ENCODE data around the gene PRDM11.

PRDM11 gene

DNA sequence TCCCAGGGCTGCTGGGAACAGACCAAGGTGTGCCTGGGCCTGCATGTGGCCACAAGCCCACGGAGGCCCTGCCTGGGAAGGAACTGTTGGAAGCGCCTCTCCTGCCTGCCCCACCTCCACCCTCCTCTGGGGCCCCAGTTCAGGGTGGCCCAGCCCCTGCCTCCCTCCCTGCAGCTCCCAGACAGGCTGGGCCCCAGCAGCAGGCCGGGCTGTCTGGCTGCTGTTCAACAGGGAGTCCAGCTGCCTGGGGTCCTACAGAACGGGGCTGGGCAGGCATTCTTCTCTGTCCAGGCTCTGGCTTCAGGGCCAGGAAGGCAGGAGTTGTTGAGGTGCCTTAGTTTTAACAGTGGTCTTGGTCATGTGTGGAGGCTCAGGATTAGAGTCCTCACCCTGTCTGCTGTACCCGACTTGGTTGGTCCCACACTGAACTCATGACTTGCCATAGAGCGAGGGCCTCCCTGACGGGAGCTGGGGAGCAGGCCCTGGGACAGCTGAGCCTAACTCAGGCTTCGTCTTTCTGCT lies 11.8 kb downstream of the PRDM11 start:
- Histone ChIP-seq H3K27me3 (ENCODE audit: control insufficient read depth, insufficient read depth, low read length) (no peaks in the 10 kb centered on the region), H3K27ac (ENCODE audit: low read length) (no peak overlapping the region), H3K4me1 (ENCODE audit: control insufficient read depth, insufficient read depth, low read length) (0 out of 2 replicates have a peak, but pooled peaks cover 1% of the 10 kb centered on the region), H3K4me3 (ENCODE audit: low read length) (no peak overlapping the region), H3K9me3 (ENCODE audit: control insufficient read depth, insufficient read depth, low read length) (no peaks in the 10 kb centered on the region), H3K36me3 (ENCODE audit: control insufficient read depth, insufficient read depth, low read length) (no peaks in the 10 kb centered on the region)
- no CpG with 5 or more reads among the region's 8 CpGs for WGBS (ENCODE audit: insufficient coverage, insufficient read length)
- DNase-seq (ENCODE audit: low read depth, low spot score), result no peak

DNA sequence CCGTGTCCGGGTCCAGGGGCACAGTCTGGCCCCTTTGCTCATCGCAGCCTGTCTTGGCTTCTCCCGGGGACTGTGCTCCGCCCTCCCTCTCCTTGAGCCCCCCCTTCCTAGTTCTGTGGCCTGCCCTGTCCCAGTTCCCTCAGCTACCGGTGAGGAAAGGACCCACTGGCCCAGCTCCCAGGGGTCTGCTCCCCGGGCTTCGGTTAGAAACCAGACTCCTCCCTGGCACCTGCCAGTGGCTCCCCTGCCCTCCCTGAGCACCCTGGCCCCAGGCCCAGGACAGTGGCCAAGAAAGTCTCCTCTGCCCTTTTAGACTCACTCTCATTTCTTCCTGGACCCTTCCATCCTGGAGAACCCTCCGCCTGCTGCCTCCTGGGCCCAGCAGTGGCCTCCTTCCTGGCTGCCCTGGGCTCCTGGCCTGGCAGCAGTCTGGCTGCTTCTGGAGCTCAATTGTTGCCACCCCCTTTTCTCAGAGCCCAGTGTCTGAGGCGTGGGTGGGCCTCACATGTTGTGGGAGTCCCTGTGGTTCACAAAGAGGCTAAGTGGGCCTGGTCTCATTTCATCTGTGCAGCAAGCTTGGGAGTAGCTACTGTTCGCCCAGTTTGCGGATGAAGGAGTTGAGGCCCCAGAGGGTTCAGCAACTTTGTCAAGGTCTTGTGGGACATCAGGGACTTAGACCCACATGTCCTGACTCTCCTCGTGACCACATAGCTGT lies 12.6 kb downstream of the PRDM11 start:
- Histone ChIP-seq H3K27me3 (ENCODE audit: control insufficient read depth, insufficient read depth, low read length) (no peaks in the 10 kb centered on the region), H3K4me3 (ENCODE audit: low read length) (no peak overlapping the region), H3K36me3 (ENCODE audit: control insufficient read depth, insufficient read depth, low read length) (no peaks in the 10 kb centered on the region), H3K27ac (ENCODE audit: low read length) (no peak overlapping the region), H3K4me1 (ENCODE audit: control insufficient read depth, insufficient read depth, low read length) (0 out of 2 replicates have a peak, but pooled peaks cover 1% of the 10 kb centered on the region), H3K9me3 (ENCODE audit: control insufficient read depth, insufficient read depth, low read length) (no peaks in the 10 kb centered on the region)
- WGBS (ENCODE audit: insufficient coverage, insufficient read length), result no CpG with 5 or more reads among the region's 13 CpGs
- DNase-seq (ENCODE audit: low read depth, low spot score), result no peak

DNA sequence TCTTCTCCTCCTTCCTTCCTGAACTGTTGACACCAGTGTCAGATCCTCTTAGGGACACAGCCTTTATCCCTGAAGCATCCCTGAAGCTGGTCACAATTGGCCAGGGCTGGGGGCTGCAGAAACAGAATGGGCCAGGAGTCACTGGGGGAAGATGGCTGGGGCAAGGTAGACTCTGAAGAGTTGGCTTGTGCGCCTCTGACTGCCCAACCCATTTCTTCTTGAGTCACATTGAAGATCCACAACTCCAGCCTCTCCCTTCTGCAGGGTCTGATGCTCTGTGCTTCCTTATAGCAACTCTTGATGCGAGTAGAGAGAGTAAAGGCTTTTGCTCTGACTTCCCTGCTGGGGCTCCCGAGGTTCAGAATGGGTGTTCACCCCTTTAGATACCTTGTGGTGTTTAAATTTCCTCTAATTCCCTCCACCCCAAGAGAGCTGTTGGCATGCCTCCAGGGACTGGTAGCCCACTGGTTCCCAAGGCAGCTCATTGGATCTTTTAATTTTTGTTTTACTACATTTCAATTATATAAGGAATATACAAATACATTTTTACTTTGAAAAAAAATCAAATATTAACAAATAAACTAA lies 13.4 kb downstream of the PRDM11 start:
- Histone ChIP-seq H3K4me1 (ENCODE audit: control insufficient read depth, insufficient read depth, low read length) (0 out of 2 replicates have a peak, but pooled peaks cover 1% of the 10 kb centered on the region), H3K9me3 (ENCODE audit: control insufficient read depth, insufficient read depth, low read length) (no peaks in the 10 kb centered on the region), H3K4me3 (ENCODE audit: low read length) (no peak overlapping the region), H3K36me3 (ENCODE audit: control insufficient read depth, insufficient read depth, low read length) (no peaks in the 10 kb centered on the region), H3K27me3 (ENCODE audit: control insufficient read depth, insufficient read depth, low read length) (no peaks in the 10 kb centered on the region), H3K27ac (ENCODE audit: low read length) (no peak overlapping the region)
- no peak for DNase-seq (ENCODE audit: low read depth, low spot score)
- WGBS (ENCODE audit: insufficient coverage, insufficient read length), result no CpG with 5 or more reads among the region's 3 CpGs

DNA sequence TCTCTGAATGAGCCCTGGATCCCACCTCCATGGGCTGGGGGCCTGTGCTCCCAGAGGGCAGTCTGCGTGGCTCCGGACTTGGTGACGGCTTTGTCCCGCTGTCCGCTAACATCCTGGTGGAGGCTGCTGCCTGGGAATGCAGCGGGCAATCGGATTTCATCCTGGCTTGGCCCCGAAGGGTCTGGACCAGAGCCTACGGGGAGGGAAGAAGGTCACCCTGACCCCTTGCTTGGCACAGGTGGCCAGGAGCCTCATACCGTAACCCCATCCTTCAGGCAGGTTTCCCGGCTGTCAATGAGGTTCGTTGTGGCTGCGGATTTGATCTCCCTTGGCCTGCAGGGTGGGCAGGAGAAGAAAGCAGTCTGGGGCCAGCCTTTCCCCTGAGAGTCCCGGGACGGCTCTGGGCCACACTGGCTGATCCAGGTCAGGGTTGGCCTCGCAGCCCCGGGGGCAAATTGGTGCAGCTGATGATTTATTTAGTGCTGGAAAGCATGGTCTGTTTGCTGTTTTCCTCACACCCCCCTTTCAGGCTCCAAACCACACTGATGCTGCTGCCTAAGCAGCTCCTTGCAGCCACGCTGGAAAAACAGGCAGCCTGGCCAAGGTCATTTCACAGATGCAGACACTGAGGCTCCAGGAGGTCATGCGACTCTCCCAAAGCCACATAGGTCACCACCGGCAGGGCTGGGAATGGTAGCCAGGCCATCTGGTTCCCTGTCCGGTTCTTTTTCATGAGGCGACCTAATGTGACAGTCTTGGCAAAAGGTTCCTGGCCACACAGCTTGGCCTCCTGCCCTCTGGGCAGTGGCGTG lies 15.0 kb downstream of the PRDM11 start:
- Histone ChIP-seq H3K9me3 (ENCODE audit: control insufficient read depth, insufficient read depth, low read length) (no peaks in the 10 kb centered on the region), H3K27me3 (ENCODE audit: control insufficient read depth, insufficient read depth, low read length) (no peaks in the 10 kb centered on the region), H3K36me3 (ENCODE audit: control insufficient read depth, insufficient read depth, low read length) (no peaks in the 10 kb centered on the region), H3K27ac (ENCODE audit: low read length) (no peak overlapping the region), H3K4me1 (ENCODE audit: control insufficient read depth, insufficient read depth, low read length) (peaks cover 1% of the 10 kb centered on the region; the same call in 1 of the 2 replicates), H3K4me3 (ENCODE audit: low read length) (no peak overlapping the region)
- no CpG with 5 or more reads among the region's 23 CpGs for WGBS (ENCODE audit: insufficient coverage, insufficient read length)
- no peak for DNase-seq (ENCODE audit: low read depth, low spot score)

DNA sequence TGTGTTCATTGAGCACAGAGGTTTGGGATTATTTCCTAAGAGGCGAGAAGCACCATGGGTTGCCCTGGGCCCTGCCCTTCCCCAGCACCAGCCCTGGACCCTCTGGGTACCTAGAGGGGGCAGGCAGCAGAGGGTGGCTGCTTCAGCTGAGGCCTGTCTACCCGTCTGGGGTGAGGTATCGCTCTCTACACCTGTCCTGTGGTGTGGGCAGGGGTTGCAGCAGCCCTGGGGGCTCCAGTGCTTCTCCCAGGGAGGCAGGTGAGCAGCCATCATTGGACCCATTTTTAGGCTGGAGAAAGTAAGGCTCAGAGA lies 15.6 kb downstream of the PRDM11 start:
- H3K27me3 ChIP-seq (ENCODE audit: control insufficient read depth, insufficient read depth, low read length), result no peaks in the 10 kb centered on the region
- H3K9me3 ChIP-seq (ENCODE audit: control insufficient read depth, insufficient read depth, low read length), result no peaks in the 10 kb centered on the region
- H3K4me3 ChIP-seq (ENCODE audit: low read length), result no peak overlapping the region
- no peak overlapping the region for H3K27ac ChIP-seq (ENCODE audit: low read length)
- no CpG with 5 or more reads among the region's 3 CpGs for WGBS (ENCODE audit: insufficient coverage, insufficient read length)
- H3K4me1 ChIP-seq (ENCODE audit: control insufficient read depth, insufficient read depth, low read length), result peaks cover 1% of the 10 kb centered on the region; the same call in 1 of the 2 replicates
- no peak for DNase-seq (ENCODE audit: low read depth, low spot score)
- no peaks in the 10 kb centered on the region for H3K36me3 ChIP-seq (ENCODE audit: control insufficient read depth, insufficient read depth, low read length)

DNA sequence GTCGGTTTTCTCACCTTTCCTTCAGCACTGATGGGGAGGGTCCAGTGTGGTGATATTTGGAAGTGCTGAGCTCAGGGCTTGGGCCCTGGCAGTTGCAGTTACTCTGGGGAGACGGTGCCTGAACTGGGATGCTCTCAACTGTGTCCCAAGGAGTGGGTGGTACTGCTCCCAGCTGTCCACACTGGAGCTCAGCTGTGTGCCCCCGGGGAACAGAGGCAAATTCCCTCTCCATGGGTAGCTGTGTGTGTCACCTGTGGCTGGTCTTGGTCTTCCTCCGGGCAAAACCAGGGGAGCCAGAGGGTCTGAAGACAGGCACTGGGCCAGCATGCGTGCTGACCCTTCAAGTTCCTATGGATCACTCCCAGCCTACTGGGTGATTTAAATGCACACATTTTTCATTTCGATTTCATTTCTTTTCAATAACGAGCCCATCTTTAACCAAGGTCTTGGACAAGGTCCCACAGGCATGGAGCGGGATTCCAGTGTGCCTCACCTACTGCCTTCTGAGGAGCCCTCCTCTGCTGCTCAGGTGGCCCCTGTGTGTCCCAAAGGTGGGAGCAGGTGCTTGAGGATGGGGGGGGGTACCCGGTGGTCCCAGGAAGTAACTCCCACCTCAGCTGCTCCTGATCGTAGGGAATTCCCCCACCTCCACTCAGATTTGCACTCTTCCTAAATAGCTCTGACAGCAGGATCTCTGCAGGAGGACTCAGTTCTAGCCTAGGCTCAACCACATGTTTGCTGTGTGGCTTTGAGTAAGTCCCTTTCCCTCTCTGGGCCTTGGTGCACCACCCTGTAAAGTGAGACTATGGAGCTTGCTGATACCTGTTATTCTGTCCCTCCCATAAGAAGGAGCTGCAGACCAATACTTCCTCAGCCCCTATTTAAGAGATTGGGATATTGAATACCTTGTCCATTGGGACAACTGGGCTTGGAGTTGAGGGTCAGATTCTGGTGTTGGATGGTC lies 16.8 kb downstream of the PRDM11 start:
- H3K36me3 ChIP-seq (ENCODE audit: control insufficient read depth, insufficient read depth, low read length), result no peaks in the 10 kb centered on the region
- no peak overlapping the region for H3K4me3 ChIP-seq (ENCODE audit: low read length)
- WGBS (ENCODE audit: insufficient coverage, insufficient read length), result no CpG with 5 or more reads among the region's 10 CpGs
- H3K27ac ChIP-seq (ENCODE audit: low read length), result no peak overlapping the region
- no peak for DNase-seq (ENCODE audit: low read depth, low spot score)
- H3K27me3 ChIP-seq (ENCODE audit: control insufficient read depth, insufficient read depth, low read length), result no peaks in the 10 kb centered on the region
- no peaks in the 10 kb centered on the region for H3K9me3 ChIP-seq (ENCODE audit: control insufficient read depth, insufficient read depth, low read length)
- H3K4me1 ChIP-seq (ENCODE audit: control insufficient read depth, insufficient read depth, low read length), result no peaks in the 10 kb centered on the region; the same call in 1 of the 2 replicates

DNA sequence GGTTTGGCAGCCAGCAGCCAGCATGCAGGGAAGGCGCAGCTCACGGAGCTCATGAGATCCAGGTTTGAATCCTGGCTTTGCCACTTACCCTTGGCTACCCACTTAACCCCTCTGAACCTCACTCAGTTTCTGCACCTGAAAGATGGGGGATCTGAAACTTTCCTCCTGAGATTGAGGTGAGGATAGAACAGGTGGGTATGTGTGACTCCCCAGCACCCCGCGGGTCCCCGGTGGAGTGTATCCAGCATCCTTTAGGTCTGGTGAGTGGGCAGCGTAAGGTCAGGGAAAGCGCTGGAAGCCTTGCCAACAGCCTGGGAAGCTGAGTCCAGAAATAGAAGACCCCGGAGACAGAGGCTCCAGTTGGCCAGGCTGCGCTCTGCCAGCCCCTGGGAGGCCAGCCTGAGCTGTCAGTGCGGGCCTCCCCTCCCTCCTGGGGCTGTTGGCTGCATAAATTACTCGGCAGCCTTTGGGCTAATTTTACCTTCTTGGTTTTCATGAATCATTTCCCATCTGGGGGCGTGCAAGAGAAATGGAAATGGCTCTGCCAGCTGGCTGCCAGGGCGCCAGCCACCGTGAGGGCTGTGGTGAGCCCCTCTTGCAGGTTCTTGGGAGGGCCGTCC lies 17.6 kb downstream of the PRDM11 start:
- no CpG with 5 or more reads among the region's 15 CpGs for WGBS (ENCODE audit: insufficient coverage, insufficient read length)
- no peaks in the 10 kb centered on the region for H3K36me3 ChIP-seq (ENCODE audit: control insufficient read depth, insufficient read depth, low read length)
- no peak overlapping the region for H3K4me3 ChIP-seq (ENCODE audit: low read length)
- no peak overlapping the region for H3K27ac ChIP-seq (ENCODE audit: low read length)
- H3K9me3 ChIP-seq (ENCODE audit: control insufficient read depth, insufficient read depth, low read length), result no peaks in the 10 kb centered on the region
- no peaks in the 10 kb centered on the region; the same call in 1 of the 2 replicates for H3K4me1 ChIP-seq (ENCODE audit: control insufficient read depth, insufficient read depth, low read length)
- no peak for DNase-seq (ENCODE audit: low read depth, low spot score)
- no peaks in the 10 kb centered on the region for H3K27me3 ChIP-seq (ENCODE audit: control insufficient read depth, insufficient read depth, low read length)

DNA sequence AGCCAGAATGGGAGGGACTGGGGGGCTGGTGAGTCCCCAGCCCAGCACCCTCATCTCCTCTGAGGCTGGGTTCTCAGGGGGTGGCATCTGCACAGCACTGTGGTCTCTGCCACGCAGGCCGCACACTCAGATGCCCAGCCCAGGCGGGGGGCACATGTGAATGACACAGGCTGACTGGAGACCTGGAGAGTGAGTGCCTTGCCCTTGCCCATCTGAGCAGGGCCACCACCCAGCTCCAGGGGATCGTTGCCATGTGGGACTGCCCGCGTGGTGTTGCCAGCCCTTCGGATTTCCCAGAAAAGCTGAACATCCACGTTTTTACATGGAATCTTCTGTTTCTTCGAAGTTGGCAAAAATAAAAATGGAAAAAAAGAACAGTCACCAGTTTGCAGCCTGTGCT lies 18.9 kb downstream of the PRDM11 start:
- H3K27ac ChIP-seq (ENCODE audit: low read length), result no peak overlapping the region
- WGBS (ENCODE audit: insufficient coverage, insufficient read length), result no CpG with 5 or more reads among the region's 9 CpGs

DNA sequence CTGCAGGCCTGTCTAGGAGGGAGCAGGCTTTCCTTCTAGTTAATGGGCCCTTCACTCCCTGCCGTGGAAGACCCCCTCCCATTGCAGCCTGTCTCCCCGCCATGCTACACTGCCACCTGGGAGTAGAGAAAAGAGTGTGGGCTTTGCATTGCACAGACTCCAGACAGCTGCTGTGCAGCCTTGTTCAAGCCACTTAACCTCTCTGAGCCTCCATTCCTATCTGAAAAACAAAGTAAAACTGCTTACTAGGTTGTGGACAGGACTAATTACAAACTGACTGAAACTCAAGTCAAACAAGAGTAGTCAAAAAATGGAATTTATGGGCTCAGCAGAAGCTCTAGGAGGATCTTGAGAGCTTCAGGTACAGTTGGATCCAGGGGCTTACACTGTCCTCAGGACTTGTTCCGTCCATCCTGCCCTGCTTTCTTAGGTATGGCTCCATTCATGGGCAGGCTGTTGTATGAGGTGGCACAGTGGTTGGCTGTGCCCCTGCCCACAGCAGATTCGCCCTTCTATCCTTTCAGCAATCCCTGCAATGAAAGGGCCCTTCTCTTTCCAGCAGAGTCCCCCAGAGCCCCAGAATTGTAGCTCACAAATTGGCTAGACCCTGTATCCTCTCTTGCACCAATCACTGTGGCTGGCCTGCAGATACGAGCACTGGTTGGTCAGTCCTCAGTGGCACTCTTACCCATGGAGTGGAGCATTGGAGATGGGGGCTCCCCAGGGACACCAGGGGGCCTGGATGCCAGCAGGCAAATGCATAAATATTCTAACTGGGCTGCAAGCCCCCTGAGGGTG lies 19.6 kb downstream of the PRDM11 start:
- no peak overlapping the region for H3K27ac ChIP-seq (ENCODE audit: low read length)
- H3K36me3 ChIP-seq (ENCODE audit: control insufficient read depth, insufficient read depth, low read length), result no peaks in the 10 kb centered on the region
- no peaks in the 10 kb centered on the region for H3K9me3 ChIP-seq (ENCODE audit: control insufficient read depth, insufficient read depth, low read length)
- WGBS (ENCODE audit: insufficient coverage, insufficient read length), result no CpG with 5 or more reads among the region's 5 CpGs
- no peak for DNase-seq (ENCODE audit: low read depth, low spot score)
- no peaks in the 10 kb centered on the region; the same call in 1 of the 2 replicates for H3K4me1 ChIP-seq (ENCODE audit: control insufficient read depth, insufficient read depth, low read length)
- H3K27me3 ChIP-seq (ENCODE audit: control insufficient read depth, insufficient read depth, low read length), result no peaks in the 10 kb centered on the region
- H3K4me3 ChIP-seq (ENCODE audit: low read length), result no peak overlapping the region

More for the DNA sequence above, 18.9 kb downstream of the PRDM11 start:
- H3K36me3 ChIP-seq (ENCODE audit: control insufficient read depth, insufficient read depth, low read length), result no peaks in the 10 kb centered on the region
- no peaks in the 10 kb centered on the region for H3K9me3 ChIP-seq (ENCODE audit: control insufficient read depth, insufficient read depth, low read length)
- no peaks in the 10 kb centered on the region for H3K27me3 ChIP-seq (ENCODE audit: control insufficient read depth, insufficient read depth, low read length)
- no peak overlapping the region for H3K4me3 ChIP-seq (ENCODE audit: low read length)
- DNase-seq (ENCODE audit: low read depth, low spot score), result no peak
- H3K4me1 ChIP-seq (ENCODE audit: control insufficient read depth, insufficient read depth, low read length), result no peaks in the 10 kb centered on the region; the same call in 1 of the 2 replicates
